ENCODE data around the gene PARD6B.
A peak's percentile ranks its signal among the peaks of the same experiment; 100 is the strongest.
"Not testable (repeated sequence)": the region's sequence is repeated elsewhere in the genome, so short reads cannot be mapped to it uniquely, and the experiment has no call there.

Gene PARD6B, protein sequence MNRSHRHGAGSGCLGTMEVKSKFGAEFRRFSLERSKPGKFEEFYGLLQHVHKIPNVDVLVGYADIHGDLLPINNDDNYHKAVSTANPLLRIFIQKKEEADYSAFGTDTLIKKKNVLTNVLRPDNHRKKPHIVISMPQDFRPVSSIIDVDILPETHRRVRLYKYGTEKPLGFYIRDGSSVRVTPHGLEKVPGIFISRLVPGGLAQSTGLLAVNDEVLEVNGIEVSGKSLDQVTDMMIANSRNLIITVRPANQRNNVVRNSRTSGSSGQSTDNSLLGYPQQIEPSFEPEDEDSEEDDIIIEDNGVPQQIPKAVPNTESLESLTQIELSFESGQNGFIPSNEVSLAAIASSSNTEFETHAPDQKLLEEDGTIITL

DNA sequence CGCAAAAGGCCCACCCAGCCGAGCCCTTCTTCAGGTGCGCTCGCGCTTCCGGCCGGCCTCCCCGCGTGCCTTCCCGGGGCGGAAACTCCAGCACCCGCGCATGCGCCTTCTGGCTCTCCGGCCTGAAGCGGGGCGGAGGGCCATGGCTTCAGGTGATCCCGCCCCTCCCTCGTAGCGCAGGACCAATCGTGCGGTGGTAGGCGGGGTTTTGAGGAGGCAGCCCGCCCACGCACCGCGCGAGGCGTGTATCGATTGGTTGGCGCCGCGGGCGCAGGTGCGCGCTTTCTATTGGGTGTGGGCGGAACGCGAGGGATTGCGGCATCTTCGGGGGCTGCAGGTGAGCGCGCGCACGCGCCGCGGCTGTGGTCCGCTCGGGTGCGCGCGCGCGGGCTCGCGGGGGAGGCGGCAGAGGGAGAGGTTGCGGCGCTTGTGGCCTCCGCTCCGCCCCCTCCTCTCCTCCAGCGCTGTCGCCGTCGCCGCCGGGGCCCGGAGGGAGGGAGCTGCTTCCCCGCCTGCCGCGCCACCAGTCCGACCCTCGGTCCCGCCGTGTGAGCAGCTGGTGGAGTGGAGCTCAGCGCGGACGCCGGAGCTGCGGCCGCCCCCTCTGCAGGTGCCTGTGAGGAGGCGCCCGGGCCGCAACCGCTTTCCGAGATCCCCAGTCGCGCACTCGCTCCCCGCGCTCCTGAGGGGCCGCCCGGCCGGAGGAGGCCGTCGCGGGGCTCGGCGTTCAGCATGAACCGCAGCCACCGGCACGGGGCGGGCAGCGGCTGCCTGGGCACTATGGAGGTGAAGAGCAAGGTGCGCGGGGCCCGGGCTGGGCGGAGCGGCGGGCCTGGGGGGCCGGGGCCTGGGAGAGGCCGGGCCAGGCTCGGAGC, at the start of gene PARD6B:
Gene PARD6B (plus strand): TSS at position 526 of the 875 bp plus-strand sequence. CDS start 207 bp downstream, at position 733.
- peak; percentile 94 to 99 for DNase-seq

DNA sequence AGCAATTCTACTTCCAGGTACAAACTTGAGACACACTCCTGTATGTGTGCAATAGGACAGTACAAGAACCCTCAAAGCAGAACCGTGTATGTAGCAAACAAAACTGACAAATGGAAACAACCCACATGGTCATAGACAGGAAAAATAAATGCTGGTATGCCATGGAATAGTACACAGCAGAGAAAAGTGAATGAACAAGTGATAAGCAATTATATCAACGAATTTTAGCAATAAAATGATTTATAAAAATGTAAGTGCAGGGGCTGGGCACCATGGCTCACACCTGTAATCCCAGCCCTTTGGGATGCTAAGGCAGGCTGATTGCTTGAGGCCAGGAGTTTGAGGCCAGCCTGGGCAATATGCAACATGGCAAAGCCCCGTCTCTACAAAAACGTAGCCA, 49.3 kb upstream of the PARD6B start:
- no peak for DNase-seq

DNA sequence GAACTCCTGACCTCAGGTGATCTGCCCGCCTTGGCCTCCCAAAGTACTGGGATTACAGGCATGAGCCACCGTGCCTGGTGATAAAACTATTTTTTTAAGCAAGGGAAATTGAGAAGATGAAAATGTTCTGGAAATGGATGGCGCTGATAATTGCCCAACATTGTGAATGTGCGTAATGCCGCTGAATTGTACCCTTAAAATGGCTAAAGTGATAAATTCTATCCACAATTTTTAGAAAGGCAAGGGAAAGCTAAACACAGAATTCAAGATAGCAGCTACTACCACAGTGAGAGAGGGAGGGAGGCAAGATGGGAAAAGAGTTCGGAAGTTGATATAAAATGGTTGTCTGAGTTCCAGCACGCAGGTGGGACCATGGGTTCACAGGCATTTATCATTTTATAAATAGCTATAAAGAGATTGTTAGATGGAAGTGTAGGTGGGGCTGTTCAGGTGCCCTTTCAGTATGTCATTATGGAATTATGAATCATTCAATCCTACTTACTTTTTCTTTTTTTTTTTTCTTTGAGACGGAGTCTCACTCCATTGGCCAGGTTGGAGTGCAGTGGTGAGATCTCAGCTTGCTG, 48.3 kb upstream of the PARD6B start:
- DNase-seq, result no peak

DNA sequence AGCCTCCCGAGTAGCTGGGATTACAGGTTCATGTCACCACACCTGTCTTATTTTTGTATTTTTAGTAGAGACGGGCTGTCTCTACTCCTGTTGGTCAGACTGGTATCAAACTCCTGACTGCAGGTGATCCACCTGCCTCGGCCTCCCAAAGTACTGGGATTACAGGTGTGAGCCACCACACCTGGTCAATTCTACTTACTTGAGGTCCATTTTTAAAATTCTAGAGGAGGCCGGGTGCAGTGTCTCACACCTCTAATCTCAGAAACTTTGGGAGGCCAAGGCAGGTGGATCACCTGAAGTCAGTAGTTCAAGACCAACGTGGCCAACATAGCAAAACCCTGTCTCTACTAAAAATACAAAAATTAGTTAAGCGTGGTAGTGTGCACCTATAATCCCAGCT, 47.8 kb upstream of the PARD6B start:
- no peak for DNase-seq

DNA sequence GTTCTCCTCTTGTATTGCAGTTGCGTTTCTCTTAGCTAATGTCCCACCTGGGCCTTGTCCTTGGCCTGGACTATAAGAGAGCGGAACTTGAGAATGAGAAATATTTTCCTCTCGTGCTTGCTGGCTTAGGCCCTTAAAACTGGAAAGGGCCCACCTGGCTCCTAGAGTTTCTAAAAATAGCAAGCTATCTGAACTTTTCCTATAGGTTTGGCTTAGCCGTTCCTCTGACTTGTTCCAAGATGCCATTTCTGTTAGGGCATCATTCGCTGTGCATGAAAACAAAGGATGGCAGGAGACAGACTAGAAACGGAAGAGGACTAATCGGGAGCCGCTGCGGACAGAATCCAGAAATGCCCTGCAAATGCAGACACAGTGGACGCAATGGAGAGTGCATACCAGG, 44.6 kb upstream of the PARD6B start:
- no peak for DNase-seq

DNA sequence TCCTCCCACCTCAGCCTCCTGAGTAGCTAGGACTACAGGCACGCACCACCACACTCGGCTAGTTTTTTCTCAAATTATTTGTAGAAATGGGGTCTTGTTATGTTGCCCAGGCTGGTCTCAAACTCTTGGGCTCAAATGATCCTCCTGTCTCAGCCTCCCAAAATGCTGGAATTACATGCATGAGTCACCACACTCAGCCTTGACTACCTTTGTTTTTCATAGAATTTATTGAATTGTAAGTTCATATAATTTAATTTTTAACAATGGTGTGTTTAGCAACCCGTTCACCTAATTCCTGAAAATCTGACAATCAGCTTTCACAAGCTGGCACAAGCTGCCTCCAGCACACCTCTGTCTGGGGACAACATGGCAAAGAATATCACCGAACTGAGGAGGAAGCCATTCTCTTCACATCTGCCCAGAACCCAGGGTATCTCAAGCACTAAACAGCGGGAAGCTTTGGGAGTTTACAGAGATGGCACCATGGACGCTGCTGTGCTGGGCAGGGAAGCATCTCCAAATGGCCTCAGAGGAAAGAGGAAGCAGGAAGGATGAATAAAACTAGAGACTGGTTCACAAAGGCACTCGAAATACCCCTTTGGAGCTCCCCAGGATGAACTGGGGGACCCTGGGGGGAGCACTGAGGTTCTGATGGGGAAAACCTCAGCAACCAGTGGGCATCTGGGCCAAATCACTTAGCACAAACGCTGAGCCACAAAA, 43.0 kb upstream of the PARD6B start:
- no peak for DNase-seq

DNA sequence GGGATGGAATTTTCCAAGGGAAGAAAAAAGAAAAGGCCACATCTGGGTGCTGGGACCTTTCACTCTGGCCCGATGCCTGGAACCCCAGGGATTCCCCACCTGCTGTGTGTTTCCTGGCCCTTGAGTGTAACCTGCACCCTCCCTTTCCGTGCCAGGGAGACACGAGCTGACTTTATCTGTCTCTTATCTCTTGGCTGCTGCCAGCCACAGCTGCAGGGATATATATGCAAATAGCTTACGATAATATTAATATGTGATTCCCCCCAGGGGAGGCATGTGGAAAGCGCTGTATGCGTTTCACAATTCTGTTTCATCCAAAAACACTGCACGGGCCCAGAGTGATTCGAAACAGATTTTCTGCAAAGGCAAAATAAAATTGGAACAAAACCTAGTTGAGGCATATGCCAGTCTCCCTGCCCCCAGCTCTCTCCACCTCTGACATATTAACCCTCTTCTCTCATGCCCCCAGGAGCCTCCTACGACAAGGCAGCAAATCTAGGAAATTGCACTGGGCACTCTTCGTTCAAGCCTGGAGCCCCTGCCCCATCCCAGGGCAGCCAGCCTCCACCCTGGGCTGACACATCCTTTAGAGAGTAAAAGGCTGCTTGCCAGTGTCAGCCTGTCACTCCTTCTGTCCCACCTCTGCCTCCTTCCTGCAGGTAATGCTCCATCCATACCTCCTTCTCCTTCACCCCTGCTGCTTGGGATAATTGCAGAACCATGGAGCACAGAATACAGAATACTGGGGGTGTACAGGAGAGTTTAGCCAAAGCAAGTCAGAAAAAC, 41.3 kb upstream of the PARD6B start:
- DNase-seq, result peak in 1 of 2 experiments; percentile 82

DNA sequence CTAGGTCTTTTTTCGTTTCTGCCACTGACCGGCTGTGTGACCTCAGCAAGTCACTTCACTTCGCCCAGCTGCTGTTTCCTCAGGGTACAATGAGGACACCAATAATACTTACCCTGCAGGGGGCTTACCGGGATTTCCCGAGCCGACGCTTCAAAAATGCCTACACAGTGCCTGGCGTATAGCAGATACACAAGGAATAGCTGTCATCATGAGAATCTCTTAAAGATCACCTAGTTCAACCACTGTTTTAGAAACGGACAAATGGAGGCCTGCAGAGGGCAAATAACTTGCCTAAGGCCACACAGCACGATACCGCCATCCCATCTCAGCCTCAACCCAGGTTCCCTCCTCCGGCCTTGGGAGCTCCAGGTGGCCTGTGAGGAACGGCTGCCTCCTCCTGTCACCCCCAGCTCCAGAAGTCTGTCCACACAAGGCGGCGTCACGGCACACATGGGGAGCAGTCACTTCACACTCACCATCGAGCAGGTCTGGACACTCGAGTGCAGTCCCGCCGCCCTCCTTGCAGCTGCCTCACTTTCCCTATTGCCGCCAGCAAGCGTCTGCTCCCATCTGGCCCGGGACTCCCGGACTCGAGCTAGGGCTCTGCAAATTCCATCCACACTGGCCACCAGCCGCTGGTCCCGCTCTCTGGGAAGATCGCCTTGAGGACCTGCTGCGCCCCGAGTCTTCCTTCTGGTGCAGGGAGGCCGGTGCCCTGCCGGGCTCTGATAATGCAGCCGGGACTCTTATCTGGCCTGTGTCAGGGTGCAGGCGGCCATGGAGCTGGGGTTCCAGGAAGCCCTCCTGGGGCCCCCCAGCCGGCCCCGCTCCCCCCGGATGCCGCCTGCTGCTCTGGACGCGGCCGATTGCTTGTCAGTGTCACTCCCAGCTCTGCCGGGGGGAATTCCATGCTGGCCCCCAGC, 40.5 kb upstream of the PARD6B start, which contains the start of gene RIPOR3:
Gene RIPOR3 (minus strand): TSS at position 893 of the 923 bp plus-strand sequence. CDS start 414 bp downstream, at position 479.
- DNase-seq, result no peak

DNA sequence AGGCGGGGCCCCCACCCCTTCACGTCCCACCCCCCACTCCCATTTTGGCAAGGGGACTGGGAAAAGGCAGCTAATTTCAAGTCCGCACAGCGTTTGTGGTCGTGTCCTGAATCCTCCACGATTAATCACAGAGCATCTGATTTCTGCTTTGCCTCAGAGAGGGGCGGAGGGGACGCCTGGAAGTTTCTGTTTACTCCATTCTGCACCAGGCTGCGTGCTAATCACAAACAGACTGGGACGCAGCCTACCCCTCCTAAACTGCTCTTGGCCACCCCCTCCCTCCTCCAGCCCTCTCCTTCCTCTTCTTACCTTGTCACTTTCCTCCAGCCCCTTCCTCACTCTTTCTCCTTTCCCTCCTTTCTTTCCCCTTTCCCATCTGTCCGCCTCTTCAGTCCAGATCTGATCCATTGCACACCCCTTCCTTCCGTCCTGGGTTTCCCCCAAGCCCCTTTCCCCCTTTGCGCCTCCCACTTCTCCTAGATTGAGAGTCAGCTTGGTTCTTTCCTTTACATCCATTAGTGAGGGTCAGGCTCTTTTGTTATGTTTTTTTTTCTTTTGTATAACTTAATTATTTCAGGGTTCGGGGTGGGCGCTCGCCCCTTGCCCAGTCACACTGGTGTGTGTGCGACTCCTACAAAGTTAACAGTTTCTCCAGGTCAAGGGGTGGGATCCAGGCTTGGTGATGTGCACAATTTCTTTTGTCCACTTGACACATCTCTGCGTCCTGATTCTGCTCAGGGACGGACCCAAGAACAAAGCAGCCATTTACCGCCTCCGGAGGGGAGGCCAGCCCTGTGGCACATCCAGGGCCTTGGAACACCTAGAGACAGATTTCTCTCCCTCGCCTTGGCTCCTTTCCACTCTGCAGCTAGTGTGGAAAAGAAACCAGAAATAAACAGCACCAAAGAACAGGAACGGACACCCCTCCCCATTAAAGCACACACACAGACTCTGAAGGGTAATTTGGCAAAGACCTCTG, 39.5 kb upstream of the PARD6B start:
- DNase-seq, result no peak

DNA sequence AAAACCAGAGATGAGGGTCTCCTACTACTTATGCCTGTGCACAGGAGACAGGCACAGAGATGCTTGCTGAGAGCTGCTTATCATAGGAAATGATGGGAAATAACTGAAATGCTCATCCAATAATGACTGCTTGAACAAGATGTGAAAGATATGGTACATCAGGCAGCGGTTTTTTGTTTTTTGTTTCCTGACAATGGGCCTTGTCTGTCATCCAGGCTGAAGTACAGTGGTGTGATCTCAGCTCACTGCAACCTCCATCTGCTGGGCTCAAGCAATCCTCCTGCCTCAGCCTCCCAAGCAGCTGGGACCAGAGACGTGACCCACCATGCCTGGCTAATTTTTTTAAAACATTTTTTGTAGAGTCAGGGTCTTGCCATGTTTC, 38.8 kb upstream of the PARD6B start:
- no peak for DNase-seq

DNA sequence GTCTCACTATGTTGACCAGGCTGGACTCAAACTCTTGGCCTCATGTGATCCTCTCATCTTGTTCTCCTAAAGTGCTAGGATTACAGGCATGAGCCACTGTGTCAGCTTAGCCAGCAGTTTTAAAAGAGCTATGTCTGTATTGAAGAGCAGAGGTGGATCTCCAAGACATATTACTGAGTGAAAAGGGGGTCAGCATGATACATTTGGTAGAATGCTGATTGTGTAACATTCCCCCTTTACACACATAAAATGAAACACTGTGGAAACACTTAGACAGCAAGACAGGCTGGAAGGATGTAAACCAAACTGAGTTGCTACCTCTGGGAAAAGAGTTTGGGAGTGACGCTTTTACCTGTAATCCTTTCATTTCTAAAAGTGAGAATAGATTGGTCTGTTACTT, 38.4 kb upstream of the PARD6B start:
- no peak for DNase-seq

DNA sequence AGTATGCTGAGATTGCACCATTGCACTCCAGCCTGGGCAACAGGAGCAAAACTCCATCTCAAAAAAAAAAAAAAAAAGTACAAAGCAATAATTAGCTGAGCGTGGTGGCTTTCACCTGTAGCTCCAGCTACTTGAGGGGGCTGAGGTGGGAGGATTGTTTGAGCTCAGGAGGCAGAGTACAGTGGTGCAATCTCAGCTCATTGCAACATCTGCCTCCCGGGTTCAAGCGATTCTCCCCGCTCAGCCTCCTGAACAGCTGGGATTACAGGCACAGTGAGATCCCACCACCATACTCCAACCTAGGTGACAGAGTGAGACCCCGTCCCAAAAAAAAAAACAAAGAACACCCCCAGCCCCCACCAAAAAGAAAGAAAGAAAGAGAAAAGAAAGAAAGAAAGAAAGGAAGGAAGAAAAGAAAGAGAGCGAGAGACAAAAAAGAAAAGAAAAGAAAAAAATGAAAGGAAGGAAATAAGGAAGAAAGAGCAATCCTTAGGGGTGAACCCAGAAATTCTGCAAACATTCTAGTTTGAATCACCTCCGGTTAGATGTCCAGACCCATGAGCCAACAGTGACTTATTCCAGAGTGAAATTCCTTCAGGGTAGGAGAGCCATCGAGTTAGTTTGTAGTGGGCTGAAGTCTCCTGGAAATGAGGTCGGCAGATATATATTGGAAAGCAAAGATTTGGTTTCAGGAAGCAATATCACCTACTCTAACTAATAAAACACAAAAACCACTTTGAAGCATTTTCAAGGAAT, 36.8 kb upstream of the PARD6B start:
- no peak for DNase-seq

DNA sequence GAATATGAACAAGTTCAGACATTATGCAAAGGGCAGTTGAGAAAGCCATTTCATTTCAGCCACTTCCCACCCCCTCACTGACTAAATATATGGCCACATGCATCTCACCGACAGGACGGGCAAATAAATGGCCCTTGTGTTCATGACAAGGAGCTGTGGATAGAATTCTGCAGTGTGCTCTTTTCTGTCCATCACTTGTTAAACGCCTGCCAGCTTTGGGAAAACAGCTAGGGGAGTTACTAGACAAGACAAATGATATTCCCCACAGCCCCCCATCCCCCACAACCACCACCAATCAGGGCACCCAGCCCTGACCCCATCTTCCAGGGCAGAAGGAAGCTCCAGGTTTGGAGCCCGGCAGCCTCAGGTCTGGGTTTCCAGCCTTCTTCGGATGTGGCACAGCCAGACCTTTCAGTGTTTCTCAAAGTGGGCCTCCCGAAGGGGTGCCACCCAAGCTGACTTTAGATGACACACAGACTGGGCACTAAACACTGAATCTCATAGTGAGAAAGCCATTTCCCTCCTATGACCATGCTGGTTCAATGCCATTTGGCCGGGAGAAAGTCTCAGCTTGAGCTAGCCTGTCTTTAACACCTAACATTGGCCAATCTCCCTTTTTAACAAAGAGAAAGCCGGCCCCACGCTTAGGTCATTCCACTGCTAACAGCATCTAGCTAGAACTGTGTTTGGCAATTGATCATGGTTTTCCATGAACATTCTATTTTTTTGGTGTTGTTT, 36.1 kb upstream of the PARD6B start:
- DNase-seq, result no peak

DNA sequence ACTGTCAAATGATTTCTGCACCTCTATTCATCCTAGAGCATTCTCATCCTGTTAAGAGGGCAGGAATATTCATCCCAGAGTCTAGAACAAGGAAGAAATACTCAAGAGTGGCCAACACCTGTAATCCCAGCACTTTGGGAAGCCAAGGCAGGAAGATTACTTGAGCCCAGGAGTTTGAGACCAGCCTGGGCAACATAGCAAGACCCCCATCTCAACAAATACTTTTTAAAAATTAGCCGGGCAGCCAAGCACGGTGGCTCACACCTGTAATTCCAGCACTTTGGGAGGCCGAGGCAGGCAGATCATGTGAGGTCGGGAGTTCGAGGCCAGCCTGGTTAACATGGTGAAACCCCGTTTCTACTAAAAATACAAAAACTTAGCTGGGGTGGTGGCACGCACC, 33.1 kb upstream of the PARD6B start:
- DNase-seq, result not testable (repeated sequence)

DNA sequence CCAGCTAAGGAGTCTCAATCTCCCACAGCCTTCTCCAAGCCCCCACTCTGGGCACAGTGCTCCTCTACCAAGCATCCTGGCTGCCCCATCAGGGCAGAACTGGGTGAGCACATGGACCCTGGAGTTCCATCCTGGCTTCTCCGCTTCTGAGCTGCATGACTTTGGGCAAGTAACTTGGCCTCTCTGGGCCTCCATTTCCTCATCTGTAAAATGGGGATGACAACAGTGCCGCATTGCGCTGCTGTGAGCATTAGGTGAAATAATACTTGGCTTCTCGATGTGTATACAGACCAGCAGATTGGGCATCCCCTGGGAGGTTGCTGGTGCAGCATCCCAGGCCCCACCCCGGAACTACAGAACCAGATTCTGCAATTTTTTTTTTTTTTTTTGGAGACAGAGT, 31.7 kb upstream of the PARD6B start:
- DNase-seq, result no peak

DNA sequence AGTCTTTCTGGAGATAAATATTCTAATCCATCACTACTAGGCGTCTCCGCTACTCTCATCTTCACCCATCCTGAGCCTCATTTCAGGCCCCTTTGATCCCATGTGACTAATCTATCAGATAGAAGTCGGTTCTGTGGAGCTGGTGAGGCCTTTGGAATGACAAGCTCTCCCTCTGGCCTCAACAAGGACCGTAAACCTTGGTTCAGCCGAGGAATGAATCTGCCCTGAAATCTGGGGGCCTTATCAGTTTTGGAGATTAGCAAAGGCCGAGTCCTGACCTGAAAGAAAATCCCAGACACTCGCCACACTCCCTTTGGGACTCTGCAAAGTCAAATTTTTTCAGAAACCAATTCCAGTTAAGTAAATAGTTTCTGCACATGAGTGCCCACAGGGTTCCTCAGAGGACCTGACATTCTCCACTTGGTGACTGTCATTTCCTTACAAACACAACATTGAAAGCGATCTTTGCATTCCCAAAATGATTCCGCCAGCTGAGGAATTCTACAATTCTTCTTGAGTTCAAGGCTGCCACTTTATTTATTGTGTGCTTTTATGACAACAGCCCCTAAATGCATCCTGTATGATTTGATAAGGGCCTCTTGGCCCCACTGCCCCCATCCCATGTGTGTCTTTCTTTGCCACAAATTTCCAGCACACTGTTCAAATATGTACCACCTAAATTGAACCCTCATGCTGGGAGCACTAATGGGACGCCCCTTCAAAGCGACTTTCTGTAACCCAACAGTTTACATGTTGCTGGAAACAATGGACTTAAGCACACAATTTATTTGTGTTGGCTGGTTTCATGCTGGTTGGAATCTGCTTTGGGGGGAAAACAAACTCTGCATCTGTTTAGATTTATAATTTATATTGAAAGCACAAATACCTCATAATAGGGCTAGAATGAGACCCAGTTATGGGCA, 30.1 kb upstream of the PARD6B start:
- DNase-seq, result no peak

Data from SW 1271 (cell line).